ENCODE results near the gene RHBDL1.

RHBDL1 gene

DNA sequence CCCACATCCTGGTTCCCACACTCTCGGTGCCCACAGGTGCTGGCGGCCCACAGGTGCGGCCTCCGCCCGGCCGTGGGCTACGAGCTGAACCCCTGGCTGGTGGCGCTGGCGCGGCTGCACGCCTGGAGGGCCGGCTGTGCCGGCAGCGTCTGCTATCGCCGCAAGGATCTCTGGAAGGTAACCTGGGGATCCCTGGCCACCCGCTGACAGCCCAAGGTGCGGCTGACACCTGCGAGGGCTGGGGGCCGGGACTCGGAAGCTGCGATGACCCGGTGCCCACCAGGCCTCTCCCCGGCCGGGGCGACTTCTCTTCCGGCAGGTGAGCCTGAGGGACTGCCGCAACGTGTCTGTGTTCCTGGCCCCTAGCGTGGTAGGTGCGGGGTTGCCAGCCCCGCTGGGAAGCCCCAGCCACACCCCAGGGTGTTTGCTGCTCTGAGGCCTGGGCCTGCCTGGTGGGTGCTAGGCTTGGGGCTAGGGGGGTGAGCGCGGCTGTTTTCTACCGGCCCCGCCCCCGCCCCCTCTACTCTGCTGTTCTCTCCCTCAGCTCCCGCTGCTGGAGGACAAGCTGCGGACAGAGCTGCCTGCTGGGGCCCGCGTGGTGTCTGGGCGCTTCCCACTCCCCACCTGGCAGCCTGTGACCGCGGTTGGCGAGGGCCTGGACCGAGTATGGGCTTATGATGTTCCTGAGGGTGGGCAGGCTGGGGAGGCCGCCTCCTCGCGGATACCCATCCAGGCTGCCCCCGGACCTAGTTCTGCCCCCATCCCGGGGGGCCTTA is 46.5 kb downstream of the RHBDL1 start:
- no peak for DNase-seq

DNA sequence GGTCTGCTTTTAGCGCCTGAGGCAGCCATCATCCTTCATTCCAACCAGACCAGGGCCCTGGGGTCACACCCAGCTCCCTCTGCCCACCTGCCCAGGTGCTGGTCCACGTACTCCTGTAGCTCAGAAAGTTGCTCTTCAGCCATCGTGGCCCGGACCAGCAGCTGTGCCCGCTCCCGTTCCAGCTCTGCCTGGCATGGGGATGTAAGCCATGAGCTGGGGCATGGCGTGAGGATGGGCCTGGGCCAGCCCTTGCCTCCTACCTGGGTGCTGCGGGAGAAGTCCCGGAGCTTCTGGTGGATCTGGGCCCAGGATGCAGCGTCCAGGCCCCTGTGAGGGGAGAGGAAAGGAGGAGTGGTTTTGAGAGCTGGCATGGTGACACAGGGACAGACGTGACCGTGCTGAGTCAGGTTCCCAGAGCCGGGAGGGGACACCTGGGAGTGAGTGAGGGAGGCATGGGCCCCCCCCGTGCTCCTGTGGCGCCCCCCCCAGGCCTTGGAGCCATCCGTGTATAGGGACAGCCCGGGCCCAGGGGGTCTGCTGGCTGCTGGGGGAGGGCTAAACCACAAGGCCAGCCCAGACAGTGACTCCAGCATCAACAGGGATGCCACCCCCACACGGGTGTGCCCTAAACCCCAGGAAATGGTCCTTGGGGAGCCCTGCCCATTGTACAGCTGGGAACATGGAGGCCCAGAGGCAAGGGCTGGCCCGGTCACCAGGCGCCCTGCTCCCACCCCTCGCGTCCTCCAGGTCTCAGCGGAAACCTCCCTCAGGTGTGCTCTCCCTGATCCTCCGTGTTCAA is 47.6 kb downstream of the RHBDL1 start:
- no peak for DNase-seq

DNA sequence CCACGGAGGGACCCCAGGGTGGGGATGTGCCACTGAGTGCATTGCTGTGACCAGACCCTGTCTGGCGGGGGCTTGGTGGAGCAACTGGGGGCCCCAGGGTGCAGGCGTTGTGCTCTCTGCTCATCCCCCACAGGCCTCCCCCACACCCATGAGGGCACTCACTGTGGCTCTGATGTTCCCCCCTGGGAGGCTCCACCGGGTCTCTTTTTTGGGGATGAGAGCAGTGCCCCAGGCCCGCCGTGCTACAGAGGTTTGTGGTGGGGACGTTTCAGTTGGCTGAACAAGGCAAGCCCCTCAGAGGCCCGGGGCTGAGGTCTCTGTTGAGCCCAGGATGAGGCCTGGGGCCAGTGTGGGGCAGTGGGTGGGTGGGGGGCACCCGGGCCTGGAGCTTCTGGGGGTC is 48.2 kb downstream of the RHBDL1 start:
- DNase-seq: no peak

DNA sequence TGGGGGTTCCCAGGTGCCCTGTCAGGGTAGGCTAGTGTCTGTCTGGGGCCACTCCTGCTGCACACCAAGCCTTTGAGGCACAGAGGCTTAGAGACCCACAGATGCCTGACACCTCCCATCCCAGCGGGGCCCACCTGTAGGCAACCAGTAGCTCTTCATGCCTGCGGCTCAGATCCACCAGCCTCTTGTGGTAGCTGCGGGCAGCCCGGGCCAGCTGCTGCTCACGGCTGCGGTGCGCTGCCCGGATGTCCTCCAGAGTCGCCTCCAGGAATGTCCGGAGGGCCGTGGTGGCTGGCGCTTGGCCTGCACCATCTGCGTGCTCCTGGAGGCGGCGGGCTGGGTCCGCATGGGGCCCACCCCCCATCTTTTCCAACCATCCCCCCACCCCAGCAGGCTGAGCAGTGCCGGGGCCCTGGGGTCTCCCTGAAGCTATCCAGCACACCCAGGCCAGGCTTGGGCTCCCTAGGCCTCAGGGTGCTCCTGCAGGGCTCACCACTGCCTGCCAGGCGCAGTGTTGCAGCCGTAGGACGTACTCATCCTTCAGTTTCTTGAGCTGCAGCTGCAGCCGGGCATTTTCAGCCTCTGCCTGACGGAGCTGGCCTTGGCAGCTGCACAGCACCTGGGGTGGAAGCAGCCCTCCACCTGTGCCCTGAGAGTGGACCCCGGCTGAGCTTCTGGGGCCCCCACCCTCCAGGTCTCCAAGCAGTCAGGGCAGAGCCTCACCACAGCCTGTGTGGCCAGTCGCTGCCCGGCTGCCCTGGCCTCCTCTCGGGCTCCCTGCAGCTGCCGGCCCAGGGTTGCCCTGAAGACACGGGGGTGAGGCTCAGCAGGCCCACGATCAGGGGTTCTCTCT is 48.9 kb downstream of the RHBDL1 start:
- no peak for DNase-seq

DNA sequence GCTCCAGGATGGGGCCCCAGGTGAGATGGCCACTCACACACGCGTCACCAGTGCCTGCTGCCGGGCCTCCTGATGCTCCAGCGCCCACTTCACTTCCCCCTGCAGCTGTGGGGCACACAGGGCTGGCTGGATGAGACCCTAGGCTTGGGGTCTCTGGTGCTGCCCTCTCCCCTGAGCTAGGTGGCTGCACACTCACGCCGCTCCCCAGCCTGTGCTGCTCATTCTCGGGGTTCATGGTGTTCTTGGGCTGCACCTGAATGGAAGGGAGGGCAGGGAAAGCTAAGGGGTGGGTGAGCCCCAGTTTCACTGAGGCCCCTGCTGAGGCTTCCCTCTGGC is 49.5 kb downstream of the RHBDL1 start:
- no peak for DNase-seq

DNA sequence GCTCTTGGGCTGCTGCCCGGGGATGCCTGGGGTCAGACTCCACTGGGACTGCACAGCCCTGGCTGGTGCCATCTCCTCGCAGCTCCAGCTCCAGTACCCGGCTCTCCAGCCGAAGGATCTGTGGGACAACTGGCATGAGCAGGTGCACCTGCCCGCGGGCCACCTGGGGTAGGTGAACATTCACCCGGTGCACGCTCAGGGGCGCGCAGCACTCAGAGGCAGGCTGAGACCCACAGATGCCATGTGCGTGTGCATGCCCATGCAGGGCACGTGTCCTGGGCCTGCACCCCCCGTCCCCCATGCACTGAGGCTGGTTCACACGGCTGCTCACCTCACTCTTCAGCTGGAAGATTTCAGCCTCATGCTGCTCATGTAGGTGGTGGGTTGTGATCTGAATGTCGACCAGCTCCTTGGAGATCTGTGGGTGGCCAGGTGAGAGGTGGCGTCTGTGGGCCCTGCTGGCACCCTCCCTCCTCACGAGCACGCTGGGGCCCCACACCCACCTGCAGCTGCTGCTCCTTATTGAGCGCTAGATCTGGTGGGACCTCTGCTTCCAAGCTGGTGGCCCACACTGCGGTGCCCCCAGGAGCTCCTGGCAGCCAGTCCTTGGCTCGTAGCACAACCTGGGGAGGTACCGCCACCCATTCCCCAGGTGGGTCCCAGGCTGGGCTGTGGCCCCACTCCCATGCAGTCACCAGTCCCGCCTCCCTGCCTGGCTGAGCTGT is 50.2 kb downstream of the RHBDL1 start:
- no peak for DNase-seq

DNA sequence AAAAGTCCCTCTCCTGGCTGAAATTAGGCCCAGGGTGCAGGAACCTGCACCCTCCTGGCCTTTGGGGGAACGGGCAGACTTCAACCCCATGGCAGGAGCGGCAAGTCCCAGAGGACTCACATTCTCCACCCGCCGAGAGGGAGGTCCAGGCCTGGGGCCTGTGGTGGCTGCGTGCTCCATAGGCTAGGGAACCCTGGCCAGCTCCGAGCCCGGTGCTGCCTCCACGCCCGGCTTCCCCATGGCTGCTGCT is 50.6 kb downstream of the RHBDL1 start:
- no peak for DNase-seq

DNA sequence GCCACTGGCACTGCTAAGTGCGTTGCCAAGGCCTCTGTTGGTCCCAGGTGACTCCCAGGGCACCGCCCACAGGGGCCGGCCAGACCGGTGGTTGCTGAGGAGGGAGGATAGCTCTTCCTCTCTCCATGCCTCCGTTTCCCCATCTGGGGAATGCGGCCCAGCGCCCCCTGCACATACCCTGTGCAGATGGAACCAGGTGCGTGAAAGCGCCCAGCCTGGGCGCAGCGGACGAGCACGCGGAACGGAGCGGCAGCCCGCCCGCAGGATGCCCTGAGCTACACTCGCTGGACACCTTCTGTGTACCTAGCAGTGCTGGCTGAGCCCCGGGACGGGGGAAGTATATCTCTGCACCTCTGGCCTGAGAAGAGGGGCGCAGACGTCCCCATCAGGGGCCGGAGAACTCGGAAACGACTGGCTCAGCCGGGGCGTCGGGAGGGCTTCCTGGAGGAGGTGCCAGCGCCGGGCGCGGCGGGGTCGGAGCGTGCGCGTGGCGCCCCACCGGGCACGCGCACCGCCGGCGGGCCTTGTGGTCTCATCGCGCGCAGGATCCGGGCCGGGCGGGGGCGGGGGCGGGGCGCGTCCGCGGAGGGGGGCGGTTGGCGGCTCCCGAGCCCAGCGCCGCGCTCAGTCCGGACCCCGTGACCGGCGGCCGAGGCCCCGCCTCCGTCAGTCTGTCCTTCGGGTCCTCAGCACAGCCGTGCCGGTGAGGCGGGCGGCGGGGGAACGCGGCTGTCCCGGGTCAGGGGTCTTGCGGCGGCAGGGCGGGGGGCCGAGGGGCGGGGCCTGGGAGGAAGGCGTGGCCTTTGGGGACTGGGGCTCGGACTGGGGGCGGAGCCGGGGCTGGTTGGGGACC is 51.2 kb downstream of the RHBDL1 start, which contains the start of the genes CCDC78 and HAGHL:
Gene CCDC78 (minus strand): TSS at position 6 of the 853 bp plus-strand sequence. CDS start 76 bp downstream, outside the sequence.
Gene HAGHL (plus strand): TSS at position 669 of the 853 bp plus-strand sequence. CDS start 404 bp downstream, outside the sequence.
- no peak for DNase-seq

DNA sequence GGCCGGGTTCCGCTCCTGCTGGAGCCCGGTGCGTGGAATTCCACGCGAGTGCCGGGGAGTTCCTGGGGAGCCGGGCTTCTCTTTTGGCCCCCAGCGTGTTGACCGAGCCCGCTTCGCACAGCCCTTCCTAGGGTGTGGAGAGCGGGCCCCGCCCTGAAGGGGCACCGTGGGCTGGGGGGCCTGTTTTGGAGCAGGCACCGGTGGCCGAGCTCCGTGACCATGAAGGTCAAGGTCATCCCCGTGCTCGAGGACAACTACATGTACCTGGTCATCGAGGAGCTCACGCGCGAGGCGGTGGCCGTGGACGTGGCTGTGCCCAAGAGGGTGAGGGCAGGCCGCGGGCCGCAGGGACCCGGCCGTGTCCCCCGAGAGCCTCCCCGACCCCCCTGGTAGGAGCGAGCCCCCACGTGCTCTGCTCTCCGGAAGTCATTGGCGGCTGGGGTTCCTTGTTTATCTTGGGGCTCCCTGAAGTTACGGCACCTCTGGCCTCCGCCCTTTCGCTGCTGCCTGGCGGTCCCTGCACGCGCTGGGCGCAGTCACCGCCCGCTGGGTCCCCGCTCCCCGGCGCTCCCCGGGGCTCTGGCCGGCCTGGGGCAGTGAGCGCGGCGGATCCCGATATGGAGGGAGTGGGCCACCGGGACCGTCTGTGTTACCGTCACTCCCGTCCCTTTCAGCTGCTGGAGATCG is 52.0 kb downstream of the RHBDL1 start:
- no peak for DNase-seq
